ENCODE measurements around the gene PNPLA1. TPM values are rescaled to one million over a fixed set of nuclear protein-coding genes. Genes with fewer than 3 reads are reported as not detected.
A peak's percentile ranks its signal among the peaks of the same experiment; 100 is the strongest.

The PNPLA1 gene
- total RNA-seq, 1 donor from 2014 or later: 0.26 TPM

GRCh38 chr6:36290668-36291620 lies 21.1 kb downstream of the PNPLA1 start:
- DNase-seq (ENCODE audit: low read depth): peak; percentile 51
- TF ChIP-seq CTCF (IDR thresholded peaks at IDR 0.05; ENCODE audit: insufficient read depth, low read length, severe bottlenecking): no peak
- Histone ChIP-seq H3K36me3 (ENCODE audit: control insufficient read depth, insufficient read depth, low read length) (no peaks in the 10 kb centered on the region), H3K27me3 (ENCODE audit: control insufficient read depth, insufficient read depth, low read length) (no peaks in the 10 kb centered on the region), H3K4me3 (ENCODE audit: low read depth, low read length) (no peak overlapping the region)
- no peak for FAIRE-seq

- FAIRE-seq: peak; percentile 73
- no peaks in the 10 kb centered on the region for H3K27me3 ChIP-seq (ENCODE audit: control insufficient read depth, insufficient read depth, low read length)
- no peak for DNase-seq (ENCODE audit: low read depth)
- H3K36me3 ChIP-seq (ENCODE audit: control insufficient read depth, insufficient read depth, low read length): no peaks in the 10 kb centered on the region
- TF ChIP-seq CTCF (IDR thresholded peaks at IDR 0.05; ENCODE audit: insufficient read depth, low read length, severe bottlenecking): no peak
- H3K4me3 ChIP-seq (ENCODE audit: low read depth, low read length): no peak overlapping the region
Observed at GRCh38 chr6:36292170-36292569, 22.3 kb downstream of the PNPLA1 start.

DNA sequence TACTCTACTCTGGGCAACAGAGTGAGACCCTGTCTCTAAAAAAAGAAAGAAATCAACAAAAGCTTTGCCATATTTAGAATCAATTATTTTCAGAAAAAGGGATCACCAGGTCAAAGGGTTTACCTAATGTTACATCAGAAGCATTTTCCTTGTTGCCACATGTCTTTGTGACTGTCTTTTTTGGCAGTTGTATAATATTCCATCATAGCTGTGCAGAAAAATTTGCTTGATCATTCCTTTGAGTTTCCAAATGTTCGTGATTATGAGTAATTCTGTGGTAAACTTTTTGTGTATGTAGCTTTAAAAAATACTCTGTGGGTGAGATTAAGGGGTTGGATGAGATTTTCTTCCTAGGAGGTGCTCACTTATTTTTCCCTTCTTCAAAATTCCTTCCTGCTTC lies 26.4 kb downstream of the PNPLA1 start:
- FAIRE-seq: no peak
- Histone ChIP-seq H3K27me3 (ENCODE audit: control insufficient read depth, insufficient read depth, low read length) (no peaks in the 10 kb centered on the region), H3K4me3 (ENCODE audit: low read depth, low read length) (no peak overlapping the region)

GRCh38 chr6:36297051-36297450 lies 27.2 kb downstream of the PNPLA1 start:
- FAIRE-seq (peak; percentile 28), DNase-seq (ENCODE audit: low read depth) (no peak)
- no peaks in the 10 kb centered on the region for H3K36me3 ChIP-seq (ENCODE audit: control insufficient read depth, insufficient read depth, low read length)
- no peak for TF ChIP-seq CTCF (IDR thresholded peaks at IDR 0.05; ENCODE audit: insufficient read depth, low read length, severe bottlenecking)
- H3K27me3 ChIP-seq (ENCODE audit: control insufficient read depth, insufficient read depth, low read length): no peaks in the 10 kb centered on the region
- H3K4me3 ChIP-seq (ENCODE audit: low read depth, low read length): no peak overlapping the region

More for the DNA sequence above, 26.4 kb downstream of the PNPLA1 start:
- DNase-seq (ENCODE audit: low read depth): peak; percentile 31
- TF ChIP-seq CTCF (IDR thresholded peaks at IDR 0.05; ENCODE audit: insufficient read depth, low read length, severe bottlenecking): no peak
- H3K36me3 ChIP-seq (ENCODE audit: control insufficient read depth, insufficient read depth, low read length): no peaks in the 10 kb centered on the region

DNA sequence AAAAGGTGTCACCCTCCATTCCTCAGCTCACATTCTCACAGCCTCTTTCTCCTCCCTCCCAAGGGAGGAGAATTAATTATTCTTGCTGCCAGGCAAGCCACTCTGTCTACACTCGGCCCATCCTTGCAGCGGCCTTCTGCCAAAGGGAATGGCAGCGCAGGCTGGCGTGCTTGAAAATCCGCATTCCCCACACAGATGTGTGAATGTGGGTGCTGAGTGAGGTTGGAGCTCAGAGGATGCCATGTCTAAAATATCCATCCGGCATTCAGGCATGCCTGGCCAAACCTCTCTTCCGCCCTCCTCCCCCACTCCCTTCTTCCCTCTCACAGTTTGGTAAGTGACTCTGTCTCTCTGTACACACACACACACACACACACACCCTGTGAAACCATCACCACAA lies 27.7 kb downstream of the PNPLA1 start:
- H3K4me3 ChIP-seq (ENCODE audit: low read depth, low read length): no peak overlapping the region
- no peak for DNase-seq (ENCODE audit: low read depth)
- no peaks in the 10 kb centered on the region for H3K27me3 ChIP-seq (ENCODE audit: control insufficient read depth, insufficient read depth, low read length)
- FAIRE-seq: no peak
- no peak for TF ChIP-seq CTCF (IDR thresholded peaks at IDR 0.05; ENCODE audit: insufficient read depth, low read length, severe bottlenecking)
- no peaks in the 10 kb centered on the region for H3K36me3 ChIP-seq (ENCODE audit: control insufficient read depth, insufficient read depth, low read length)
